GM21515 (cell line): Measurements from ENCODE around the gene EDRF1.
A peak's percentile ranks its signal among the peaks of the same experiment; 100 is the strongest.

Source experiments
- ATAC-seq: cut with Tn5 transposase; IDR thresholded peaks from one replicate; pipeline ENCODE4 v1.9.1; 2021; ENCODE audit not compliant: unreplicated experiment

Gene EDRF1

GRCh38 chr10:125783957-125784356, 64.4 kb downstream of the EDRF1 start:
- ATAC-seq, result peak; percentile 78

- ATAC-seq, result no peak
Measured at GRCh38 chr10:125785791-125786190, 66.3 kb downstream of the EDRF1 start.

GRCh38 chr10:125788156-125789034, 68.9 kb downstream of the EDRF1 start:
- ATAC-seq, result no peak

- ATAC-seq, result no peak
Measured at GRCh38 chr10:125792342-125793300, 73.1 kb downstream of the EDRF1 start.

- ATAC-seq, result no peak
Measured at GRCh38 chr10:125795128-125795527, 75.6 kb downstream of the EDRF1 start.

GRCh38 chr10:125795637-125796190, 76.2 kb downstream of the EDRF1 start:
- no peak for ATAC-seq

GRCh38 chr10:125797424-125797823, 77.9 kb downstream of the EDRF1 start:
- no peak for ATAC-seq

- ATAC-seq, result no peak
Measured at GRCh38 chr10:125797994-125798662, 78.6 kb downstream of the EDRF1 start.

- ATAC-seq, result no peak
Measured at GRCh38 chr10:125799451-125800182, 80.1 kb downstream of the EDRF1 start.

- no peak for ATAC-seq
Measured at GRCh38 chr10:125801574-125801973, 82.1 kb downstream of the EDRF1 start.

GRCh38 chr10:125802131-125802530, 82.6 kb downstream of the EDRF1 start:
- no peak for ATAC-seq

GRCh38 chr10:125802739-125803138, 83.2 kb downstream of the EDRF1 start:
- no peak for ATAC-seq

- no peak for ATAC-seq
Measured at GRCh38 chr10:125808047-125808446, 88.5 kb downstream of the EDRF1 start.

GRCh38 chr10:125811251-125811650, 91.7 kb downstream of the EDRF1 start:
- ATAC-seq, result no peak

- ATAC-seq, result no peak
Measured at GRCh38 chr10:125812128-125812750, 92.7 kb downstream of the EDRF1 start.
